Esophagus muscularis mucosa (tissue), 4 donors: ENCODE data around the gene OR51B2. TPM values are rescaled to one million over a fixed set of nuclear protein-coding genes. Genes with fewer than 3 reads are reported as not detected.

ENCODE experiments used
- DNase-seq: peaks from one replicate; pipeline ENCODE4 v3.0.0-alpha.2; 2017; ENCODE audit errors: extremely low spot score
- H3K27ac ChIP-seq, 4 donors: fragments of 200-600 bp; sonication (generic); replicated peaks in 1 of 4; 1 replicate in 3 of 4; 2 replicates in 1 of 4; pipeline ENCODE4 v1.5.1; 2016 to 2019; ENCODE audit warnings: mild to moderate bottlenecking in 1 of 4
- H3K27me3 ChIP-seq, 4 donors: fragments of 200-600 bp; sonication (generic); one replicate each; pipeline versions ENCODE4 v1.5.1 to v1.6.0; 2016 to 2019
- H3K36me3 ChIP-seq, 4 donors: fragments of 200-600 bp; sonication (generic); one replicate each; pipeline ENCODE4 v1.5.1; 2016 to 2019
- H3K4me1 ChIP-seq, 4 donors: fragments of 200-600 bp; sonication (generic); one replicate each; pipeline ENCODE4 v1.5.1; 2016 to 2019
- H3K4me3 ChIP-seq, 4 donors: fragments of 200-600 bp; sonication (generic); 1 replicate in 2 of 4; 2 replicates in 2 of 4; pipeline ENCODE4 v1.5.1; 2016 to 2019; ENCODE audit warnings: mild to moderate bottlenecking in 4 of 4, moderate library complexity in 1 of 4
- H3K9me3 ChIP-seq, 4 donors: fragments of 200-600 bp; sonication (generic); 1 replicate in 3 of 4; 2 replicates in 1 of 4; pipeline ENCODE4 v1.5.1; 2016 to 2019
- EP300 ChIP-seq: sonication (generic); formaldehyde crosslinking; IDR thresholded peaks from one replicate; pipeline ENCODE4 v1.6.1; 2017; ENCODE audit warnings: antibody characterized with exemption
- POLR2A ChIP-seq: fragments of 450-650 bp; IDR thresholded peaks from one replicate; pipeline ENCODE4 v1.6.1; 2017; ENCODE audit warnings: antibody characterized with exemption, moderate library complexity, mild to moderate bottlenecking, low read depth
- POLR2AphosphoS5 ChIP-seq, 2 donors: sonication (generic); formaldehyde crosslinking; IDR thresholded peaks; one replicate each; pipeline ENCODE4 v1.6.1; 2017; ENCODE audit warnings: antibody characterized with exemption in 2 of 2
- WGBS: methylation state at CpG from one replicate; pipeline ENCODE4 v1.1.5; 2018; 5-methylcytosine and 5-hydroxymethylcytosine counted together
- intact Hi-C: fragments of 100-400 bp; cut with DNase I; formaldehyde crosslinking; loops from one replicate; pipeline ENCODE4 v1.15.1; 2023
- total RNA-seq, 4 donors: library from RNA; depleted of rRNA; stranded (reverse); fragments of >200 nt; gene quantifications; one replicate each; pipeline versions ENCODE4 v1.1.0 to v1.2.1, GENCODE V29; 2016
- TF ChIP-seq, protein P1 (sequence below), 3 experiments: fragments of 200-600 bp in 2 of 3; fragments of 450-650 bp in 1 of 3; sonication (generic) in 2 of 3; IDR thresholded peaks; one replicate each; pipeline ENCODE4 v1.5.1; 2017 to 2019; ENCODE audit warnings: antibody characterized with exemption in 3 of 3, mild to moderate bottlenecking in 2 of 3, moderate library complexity in 1 of 3

Gene OR51B2
- total RNA-seq, 4 donors from 2014 or later, result not detected

DNA sequence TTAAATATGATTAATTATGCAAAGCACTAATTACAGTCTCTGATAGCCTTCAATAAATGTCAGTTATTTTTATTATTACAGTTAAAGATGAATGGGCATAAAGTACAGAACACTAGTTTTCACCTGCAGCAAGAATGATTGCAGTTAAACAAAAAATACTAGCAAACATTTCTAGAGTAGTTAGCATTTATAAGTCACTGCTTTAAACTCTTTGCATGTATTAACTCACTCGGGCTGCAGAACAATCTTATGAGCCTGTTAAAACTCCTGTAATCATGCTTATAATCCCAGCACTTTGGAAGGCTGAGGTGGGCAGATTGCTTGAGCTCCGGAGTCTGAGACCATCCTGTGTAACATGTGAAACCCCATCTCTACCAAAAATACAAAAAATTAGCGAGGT, 37.2 kb downstream of the OR51B2 start:
- Histone ChIP-seq H3K4me3 (no peak overlapping the region), H3K9me3 (no peaks in the 10 kb centered on the region), H3K27ac (no peak overlapping the region), H3K27me3 (no peaks in the 10 kb centered on the region), H3K36me3 (no peaks in the 10 kb centered on the region), H3K4me1 (no peaks in the 10 kb centered on the region)
- intact Hi-C loops, result no loop called here
- TF ChIP-seq POLR2A (no peak), EP300 (no peak), POLR2AphosphoS5 (IDR thresholded peaks at IDR 0.05) (no peak)
- TF ChIP-seq, protein P1, sequence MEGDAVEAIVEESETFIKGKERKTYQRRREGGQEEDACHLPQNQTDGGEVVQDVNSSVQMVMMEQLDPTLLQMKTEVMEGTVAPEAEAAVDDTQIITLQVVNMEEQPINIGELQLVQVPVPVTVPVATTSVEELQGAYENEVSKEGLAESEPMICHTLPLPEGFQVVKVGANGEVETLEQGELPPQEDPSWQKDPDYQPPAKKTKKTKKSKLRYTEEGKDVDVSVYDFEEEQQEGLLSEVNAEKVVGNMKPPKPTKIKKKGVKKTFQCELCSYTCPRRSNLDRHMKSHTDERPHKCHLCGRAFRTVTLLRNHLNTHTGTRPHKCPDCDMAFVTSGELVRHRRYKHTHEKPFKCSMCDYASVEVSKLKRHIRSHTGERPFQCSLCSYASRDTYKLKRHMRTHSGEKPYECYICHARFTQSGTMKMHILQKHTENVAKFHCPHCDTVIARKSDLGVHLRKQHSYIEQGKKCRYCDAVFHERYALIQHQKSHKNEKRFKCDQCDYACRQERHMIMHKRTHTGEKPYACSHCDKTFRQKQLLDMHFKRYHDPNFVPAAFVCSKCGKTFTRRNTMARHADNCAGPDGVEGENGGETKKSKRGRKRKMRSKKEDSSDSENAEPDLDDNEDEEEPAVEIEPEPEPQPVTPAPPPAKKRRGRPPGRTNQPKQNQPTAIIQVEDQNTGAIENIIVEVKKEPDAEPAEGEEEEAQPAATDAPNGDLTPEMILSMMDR (IDR thresholded peaks at IDR 0.05), result no peak
- WGBS, result 83% methylated on average over 3 of the region's 3 CpGs
- no peak for DNase-seq

DNA sequence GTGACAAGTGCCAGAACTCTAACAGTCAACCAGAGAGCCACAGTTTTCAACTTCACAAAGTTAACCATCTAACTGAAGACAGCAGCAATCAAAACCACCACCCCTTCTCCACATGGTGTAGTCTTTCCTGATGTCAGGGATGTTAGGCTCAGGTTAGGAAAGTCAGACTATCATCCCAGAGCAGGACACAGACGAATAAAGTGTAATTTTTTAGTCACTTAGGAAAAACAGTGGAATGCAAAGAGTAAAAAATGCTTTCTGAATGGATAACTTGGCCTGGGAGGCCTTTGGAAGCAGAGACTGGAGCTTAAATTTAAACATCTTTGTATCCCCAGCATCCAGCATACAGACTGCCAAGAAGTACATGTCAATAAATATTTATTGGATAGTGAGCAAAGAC, 37.7 kb downstream of the OR51B2 start:
- Histone ChIP-seq H3K36me3 (no peaks in the 10 kb centered on the region), H3K27me3 (no peaks in the 10 kb centered on the region), H3K4me3 (no peak overlapping the region), H3K9me3 (no peaks in the 10 kb centered on the region), H3K27ac (no peak overlapping the region), H3K4me1 (no peaks in the 10 kb centered on the region)
- intact Hi-C loops, result no loop called here
- DNase-seq, result no peak
- WGBS, result 22% methylated on average over 1 of the region's 1 CpG
- TF ChIP-seq POLR2AphosphoS5 (IDR thresholded peaks at IDR 0.05) (no peak), EP300 (no peak), POLR2A (no peak)
- TF ChIP-seq, protein P1 (IDR thresholded peaks at IDR 0.05), result no peak

DNA sequence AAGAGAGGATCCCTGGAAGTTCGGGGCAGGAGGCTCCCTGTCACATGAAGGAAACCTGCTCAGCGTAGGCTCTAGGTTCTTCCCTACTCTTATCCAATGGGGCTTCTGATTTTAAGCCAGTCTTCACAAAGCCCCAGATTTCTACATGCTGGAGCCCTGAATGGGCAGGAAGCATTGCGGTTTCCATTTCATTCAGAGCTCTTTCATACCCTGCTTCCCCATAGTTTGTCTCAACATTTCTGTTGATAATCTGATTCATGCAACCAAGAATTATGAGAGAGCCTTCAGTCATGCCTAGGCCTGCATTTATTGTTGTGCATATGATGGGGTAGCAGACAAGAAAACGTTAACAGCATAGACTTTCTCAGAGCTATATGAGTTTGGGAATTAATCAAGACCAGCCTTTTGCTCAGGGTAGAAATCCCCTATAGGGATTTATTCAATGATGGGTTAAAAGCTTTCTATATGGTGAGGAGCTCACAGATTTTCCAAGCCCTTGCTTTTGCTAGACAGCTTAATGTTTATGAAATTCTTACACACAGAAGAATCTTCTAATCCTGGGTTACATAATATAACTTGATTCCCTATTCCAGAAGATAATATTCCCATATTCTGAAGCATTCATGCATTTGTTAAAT, 38.3 kb downstream of the OR51B2 start:
- Histone ChIP-seq H3K36me3 (no peaks in the 10 kb centered on the region), H3K27me3 (no peaks in the 10 kb centered on the region), H3K27ac (no peak overlapping the region), H3K9me3 (no peaks in the 10 kb centered on the region), H3K4me1 (peaks cover 0 to 3% (median under 1%) of the 10 kb centered on the region in 4 donors), H3K4me3 (no peak overlapping the region)
- TF ChIP-seq, protein P1 (IDR thresholded peaks at IDR 0.05), result no peak
- TF ChIP-seq EP300 (no peak), POLR2AphosphoS5 (IDR thresholded peaks at IDR 0.05) (no peak), POLR2A (no peak)
- WGBS, result 79% methylated on average over 4 of the region's 4 CpGs
- intact Hi-C loops, result no loop called here
- no peak for DNase-seq

DNA sequence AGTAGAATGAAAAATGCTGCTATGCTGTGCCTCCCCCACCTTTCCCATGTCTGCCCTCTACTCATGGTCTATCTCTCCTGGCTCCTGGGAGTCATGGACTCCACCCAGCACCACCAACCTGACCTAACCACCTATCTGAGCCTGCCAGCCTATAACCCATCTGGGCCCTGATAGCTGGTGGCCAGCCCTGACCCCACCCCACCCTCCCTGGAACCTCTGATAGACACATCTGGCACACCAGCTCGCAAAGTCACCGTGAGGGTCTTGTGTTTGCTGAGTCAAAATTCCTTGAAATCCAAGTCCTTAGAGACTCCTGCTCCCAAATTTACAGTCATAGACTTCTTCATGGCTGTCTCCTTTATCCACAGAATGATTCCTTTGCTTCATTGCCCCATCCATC, 39.5 kb downstream of the OR51B2 start:
- Histone ChIP-seq H3K4me3 (no peak overlapping the region), H3K27me3 (no peaks in the 10 kb centered on the region), H3K27ac (no peak overlapping the region), H3K4me1 (peaks cover 0 to 7% (median 2%) of the 10 kb centered on the region in 4 donors), H3K36me3 (no peaks in the 10 kb centered on the region), H3K9me3 (no peaks in the 10 kb centered on the region)
- WGBS, result 100% methylated on average over 2 of the region's 2 CpGs
- intact Hi-C loops, result no loop called here
- DNase-seq, result no peak
- TF ChIP-seq EP300 (no peak), POLR2AphosphoS5 (IDR thresholded peaks at IDR 0.05) (no peak), POLR2A (no peak)
- TF ChIP-seq, protein P1 (IDR thresholded peaks at IDR 0.05), result no peak

DNA sequence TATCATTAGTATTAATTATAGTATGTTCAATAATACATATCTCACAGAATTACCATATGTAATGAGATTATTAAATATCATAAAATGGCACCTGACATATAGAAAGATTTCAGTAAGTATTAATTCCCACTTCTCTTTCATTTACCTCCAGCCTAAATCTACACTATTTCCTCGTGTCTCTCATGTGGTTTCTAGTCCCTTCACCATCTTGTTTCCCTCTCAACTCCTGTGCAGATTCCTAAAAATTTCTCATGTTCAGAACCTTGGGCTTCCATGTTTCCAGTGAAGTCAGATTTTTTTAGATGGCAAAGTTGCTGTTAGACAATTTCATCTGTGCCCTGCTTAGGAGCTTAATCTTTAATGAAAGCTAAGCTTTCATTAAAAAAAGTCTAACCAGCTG, 40.2 kb downstream of the OR51B2 start:
- intact Hi-C loops, result no loop called here
- Histone ChIP-seq H3K36me3 (no peaks in the 10 kb centered on the region), H3K27ac (no peak overlapping the region), H3K4me3 (no peak overlapping the region), H3K27me3 (no peaks in the 10 kb centered on the region), H3K4me1 (peaks cover 0 to 7% (median 2%) of the 10 kb centered on the region in 4 donors), H3K9me3 (no peaks in the 10 kb centered on the region)
- whole genome bisulfite sequencing, result 61% methylated on average over 1 of the region's 1 CpG
- TF ChIP-seq POLR2A (no peak), POLR2AphosphoS5 (IDR thresholded peaks at IDR 0.05) (no peak), EP300 (no peak)
- TF ChIP-seq, protein P1 (IDR thresholded peaks at IDR 0.05), result no peak
- DNase-seq, result no peak
